Measurements from ENCODE around the gene PIP5K1C. TPM values are rescaled to one million over a fixed set of nuclear protein-coding genes. Genes with fewer than 3 reads are reported as not detected.
A peak's percentile ranks its signal among the peaks of the same experiment; 100 is the strongest.

Gene PIP5K1C
- total RNA-seq, 1 experiment from 2014 or later = 23.6 TPM

GRCh38 chr19:3618144-3618810, 82.0 kb downstream of the PIP5K1C start:
- peaks cover 27% of the 10 kb centered on the region for H3K36me3 Mint-ChIP-seq (ENCODE audit: insufficient read depth, unreplicated experiment)
- TF ChIP-seq CTCF (IDR thresholded peaks at IDR 0.05; ENCODE audit: unreplicated experiment) = peak; percentile 64
- no peak overlapping the region for H3K4me3 Mint-ChIP-seq (ENCODE audit: low read depth, unreplicated experiment)
- H3K27ac Mint-ChIP-seq (ENCODE audit: unreplicated experiment) = no peak overlapping the region
- H3K4me1 Mint-ChIP-seq (ENCODE audit: low read depth, unreplicated experiment) = no peaks in the 10 kb centered on the region
- CTCF ChIA-PET = no interaction called here
- peak; percentile 17 for DNase-seq
- intact Hi-C loops (cut with micrococcal nuclease; ENCODE audit: unreplicated experiment) = no loop called here
- no peaks in the 10 kb centered on the region for H3K9me3 Mint-ChIP-seq (ENCODE audit: low read depth, unreplicated experiment)
- no TSS peak for BruUV-seq (replicated peaks)
- H3K27me3 Mint-ChIP-seq (ENCODE audit: unreplicated experiment) = no peaks in the 10 kb centered on the region

DNA sequence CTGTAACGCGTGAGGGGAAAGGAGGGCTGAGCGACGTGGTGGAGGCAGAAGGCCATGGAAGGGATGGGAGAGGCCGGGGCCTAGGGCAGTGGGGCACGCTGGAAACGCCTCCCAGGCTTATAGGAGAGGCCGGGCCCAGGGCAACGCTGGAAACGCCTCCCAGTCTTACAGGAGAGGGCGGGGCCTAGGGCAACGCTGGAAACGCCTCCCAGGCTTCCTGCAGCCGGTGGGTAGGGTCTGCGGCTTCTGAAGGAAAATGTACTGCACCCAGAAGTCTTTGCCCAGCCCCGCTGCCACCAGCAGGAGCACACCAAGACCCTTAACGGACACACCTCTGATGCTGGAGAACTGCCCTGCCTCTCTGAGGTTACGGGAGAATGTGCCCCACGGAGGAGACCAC, 82.8 kb downstream of the PIP5K1C start:
- no peak for TF ChIP-seq CTCF (IDR thresholded peaks at IDR 0.05; ENCODE audit: unreplicated experiment)
- no TSS peak for BruUV-seq (replicated peaks)
- Mint-ChIP-seq H3K27ac (ENCODE audit: unreplicated experiment) (no peak overlapping the region), H3K36me3 (ENCODE audit: insufficient read depth, unreplicated experiment) (peaks cover 23% of the 10 kb centered on the region), H3K4me3 (ENCODE audit: low read depth, unreplicated experiment) (no peak overlapping the region), H3K4me1 (ENCODE audit: low read depth, unreplicated experiment) (no peaks in the 10 kb centered on the region), H3K27me3 (ENCODE audit: unreplicated experiment) (no peaks in the 10 kb centered on the region), H3K9me3 (ENCODE audit: low read depth, unreplicated experiment) (no peaks in the 10 kb centered on the region)
- DNase-seq = no peak
- intact Hi-C loops (cut with micrococcal nuclease; ENCODE audit: unreplicated experiment) = no loop called here
- CTCF ChIA-PET = no interaction called here

GRCh38 chr19:3615524-3616135, 84.6 kb downstream of the PIP5K1C start:
- TF ChIP-seq CTCF (IDR thresholded peaks at IDR 0.05; ENCODE audit: unreplicated experiment) = no peak
- H3K4me3 Mint-ChIP-seq (ENCODE audit: low read depth, unreplicated experiment) = no peak overlapping the region
- no peak overlapping the region for H3K27ac Mint-ChIP-seq (ENCODE audit: unreplicated experiment)
- peaks cover 20% of the 10 kb centered on the region for H3K36me3 Mint-ChIP-seq (ENCODE audit: insufficient read depth, unreplicated experiment)
- H3K4me1 Mint-ChIP-seq (ENCODE audit: low read depth, unreplicated experiment) = no peaks in the 10 kb centered on the region
- DNase-seq = no peak
- no peaks in the 10 kb centered on the region for H3K9me3 Mint-ChIP-seq (ENCODE audit: low read depth, unreplicated experiment)
- intact Hi-C loops (cut with micrococcal nuclease; ENCODE audit: unreplicated experiment) = no loop called here
- no peaks in the 10 kb centered on the region for H3K27me3 Mint-ChIP-seq (ENCODE audit: unreplicated experiment)
- no TSS peak for BruUV-seq (replicated peaks)
- CTCF ChIA-PET = no interaction called here

DNA sequence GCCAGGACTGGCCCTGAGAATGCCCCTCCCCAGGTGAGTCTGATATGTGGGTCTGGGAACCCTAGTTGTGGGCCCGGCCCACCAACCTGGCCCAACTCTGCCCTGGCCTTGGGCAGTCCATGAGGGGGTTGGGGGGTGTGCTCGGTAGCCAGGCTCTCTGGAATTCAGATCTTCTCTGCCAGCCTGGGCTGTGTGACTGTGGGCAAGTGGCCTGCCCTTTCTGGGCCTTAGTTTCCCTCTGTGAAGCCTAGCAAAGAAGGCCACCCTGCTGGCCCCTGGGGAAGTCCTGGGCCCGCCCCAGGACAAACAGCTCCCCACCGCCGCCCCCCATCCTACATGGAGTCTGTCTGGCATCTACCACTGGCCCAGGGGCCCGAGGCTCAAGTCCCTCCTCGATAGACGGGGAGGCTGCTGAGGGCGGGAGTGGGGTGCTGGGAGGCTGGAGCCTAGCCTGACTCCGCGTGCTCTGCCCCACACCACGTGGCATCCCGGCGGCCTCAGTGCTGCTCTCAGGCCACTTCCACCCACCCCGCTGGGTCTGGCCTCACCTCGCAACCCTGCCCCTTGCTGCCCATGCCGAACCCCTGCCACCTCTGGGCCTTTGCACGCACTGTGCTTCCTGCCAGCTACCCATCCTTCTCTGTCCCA, 85.3 kb downstream of the PIP5K1C start:
- intact Hi-C loops (cut with micrococcal nuclease; ENCODE audit: unreplicated experiment) = no loop called here
- CTCF ChIA-PET = no interaction called here
- no peak overlapping the region for H3K27ac Mint-ChIP-seq (ENCODE audit: unreplicated experiment)

More for the DNA sequence above, 85.3 kb downstream of the PIP5K1C start:
- H3K27me3 Mint-ChIP-seq (ENCODE audit: unreplicated experiment) = no peaks in the 10 kb centered on the region
- no peak overlapping the region for H3K4me3 Mint-ChIP-seq (ENCODE audit: low read depth, unreplicated experiment)
- H3K36me3 Mint-ChIP-seq (ENCODE audit: insufficient read depth, unreplicated experiment) = peaks cover 22% of the 10 kb centered on the region
- no peaks in the 10 kb centered on the region for H3K4me1 Mint-ChIP-seq (ENCODE audit: low read depth, unreplicated experiment)
- TF ChIP-seq CTCF (IDR thresholded peaks at IDR 0.05; ENCODE audit: unreplicated experiment) = no peak
- no TSS peak for BruUV-seq (replicated peaks)
- no peak for DNase-seq
- H3K9me3 Mint-ChIP-seq (ENCODE audit: low read depth, unreplicated experiment) = no peaks in the 10 kb centered on the region
